ENCODE results near the gene DPF1.
A peak's percentile ranks its signal among the peaks of the same experiment; 100 is the strongest.
"Not testable (repeated sequence)": the region's sequence is repeated elsewhere in the genome, so short reads cannot be mapped to it uniquely, and the experiment has no call there.

The DPF1 gene

GRCh38 chr19:38250821-38251563, 27.0 kb upstream of the DPF1 start:
- peak; percentile 87 for DNase-seq (ENCODE audit: low spot score)

- DNase-seq (ENCODE audit: low spot score), result no peak
These were observed 26.4 kb upstream of the DPF1 start for GRCh38 chr19:38250428-38250820.

DNA sequence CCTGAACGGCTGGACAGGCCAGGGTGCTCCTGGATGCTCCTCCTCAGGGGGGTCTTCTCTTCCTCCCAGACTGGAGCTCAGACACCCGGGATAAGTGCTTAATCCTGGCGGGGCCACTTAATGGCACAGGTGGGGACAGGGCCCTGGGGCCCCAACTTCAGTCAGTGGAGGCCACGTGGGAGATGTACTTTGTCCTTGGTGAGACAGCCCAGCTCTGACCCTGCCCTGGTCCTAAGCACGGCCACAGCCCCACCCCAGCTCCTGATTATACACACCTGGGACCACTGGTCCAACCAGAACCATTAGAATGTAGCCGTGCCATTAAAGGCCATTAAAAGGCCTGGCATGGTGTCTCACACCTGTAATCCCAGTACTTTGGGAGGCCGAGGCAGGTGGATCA, 24.4 kb upstream of the DPF1 start:
- no peak for DNase-seq (ENCODE audit: low spot score)

DNA sequence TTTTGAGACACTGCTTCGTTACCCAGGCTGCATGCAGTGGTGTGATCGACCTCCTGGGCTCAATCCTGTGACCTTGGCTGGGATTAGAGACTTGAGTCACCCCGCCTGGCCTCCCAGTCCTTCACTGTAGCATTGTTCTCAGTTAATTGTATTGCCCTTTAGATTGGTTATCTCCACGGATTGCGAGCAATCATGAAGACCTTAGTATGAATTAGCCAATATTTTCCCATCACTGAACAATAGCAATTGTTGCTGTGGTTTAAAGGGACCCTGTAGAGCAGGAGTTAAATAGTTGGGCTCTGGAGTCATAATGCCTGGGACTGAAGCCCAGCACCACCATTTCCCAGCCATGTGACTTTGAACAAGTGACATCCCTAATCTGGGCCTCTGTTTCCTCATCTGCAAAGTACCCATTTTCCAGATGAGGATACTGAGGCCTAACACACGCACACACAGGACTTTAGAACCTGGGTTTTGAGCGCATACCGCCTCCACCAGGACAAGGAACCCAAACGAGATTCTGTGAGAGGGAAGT, 23.8 kb upstream of the DPF1 start:
- DNase-seq (ENCODE audit: low spot score), result no peak

DNA sequence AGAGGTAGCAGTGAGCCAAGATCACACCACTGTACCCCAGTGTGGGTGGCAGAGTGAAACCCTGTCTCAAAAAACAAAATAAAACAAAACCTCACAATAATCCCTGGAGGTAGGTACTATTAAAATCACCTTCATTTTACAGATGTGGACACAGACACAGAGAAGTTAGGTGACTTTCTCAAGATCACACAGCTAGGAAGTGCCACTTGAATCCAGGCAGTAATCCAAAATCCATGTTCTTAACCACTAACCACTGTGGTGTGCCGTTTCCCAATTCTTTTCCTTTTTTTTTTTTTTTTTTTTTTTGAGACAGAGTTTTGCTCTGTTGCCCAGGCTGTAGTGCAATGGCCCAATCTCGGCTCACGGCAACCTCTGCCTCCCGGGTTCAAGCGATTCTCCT, 23.1 kb upstream of the DPF1 start:
- no peak for DNase-seq (ENCODE audit: low spot score)

- no peak for DNase-seq (ENCODE audit: low spot score)
These were observed 21.9 kb upstream of the DPF1 start for GRCh38 chr19:38245826-38246498.

GRCh38 chr19:38243279-38243673, 19.3 kb upstream of the DPF1 start:
- no peak for DNase-seq (ENCODE audit: low spot score)

DNA sequence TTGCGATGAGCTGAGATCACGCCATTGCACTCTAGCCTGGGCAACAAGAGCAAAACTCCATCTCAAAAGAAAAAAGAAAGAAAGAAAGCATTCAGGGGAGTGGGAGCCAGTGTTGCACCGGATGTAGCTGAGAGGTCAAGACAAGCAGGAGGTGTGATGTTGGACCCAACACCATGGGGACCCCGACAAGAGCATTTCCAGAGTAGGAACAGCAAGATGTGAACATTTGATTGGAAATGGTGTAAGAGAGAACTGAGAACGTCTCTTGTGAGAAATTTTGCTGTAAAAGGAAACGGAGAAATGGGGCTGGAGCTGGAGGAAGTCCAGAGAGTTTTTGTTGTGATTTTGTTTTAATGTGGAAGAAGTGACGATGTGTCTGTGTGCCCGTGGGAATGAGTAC, 15.8 kb upstream of the DPF1 start:
- no peak for DNase-seq (ENCODE audit: low spot score)

- DNase-seq (ENCODE audit: low spot score), result no peak
These were observed 10.6 kb upstream of the DPF1 start for GRCh38 chr19:38234615-38235014.

- peak; percentile 98 for DNase-seq (ENCODE audit: low spot score)
These were observed 9.8 kb upstream of the DPF1 start for GRCh38 chr19:38233740-38234251.

GRCh38 chr19:38231918-38232317, 7.9 kb upstream of the DPF1 start:
- DNase-seq (ENCODE audit: low spot score), result no peak

GRCh38 chr19:38230506-38231133, 6.6 kb upstream of the DPF1 start:
- not testable (repeated sequence) for DNase-seq (ENCODE audit: low spot score)

GRCh38 chr19:38229585-38230073, 5.6 kb upstream of the DPF1 start:
- peak; percentile 70 for DNase-seq (ENCODE audit: low spot score)

GRCh38 chr19:38228491-38229439, 4.7 kb upstream of the DPF1 start:
- DNase-seq (ENCODE audit: low spot score), result no peak

- no peak for DNase-seq (ENCODE audit: low spot score)
These were observed 4.0 kb upstream of the DPF1 start for GRCh38 chr19:38228005-38228377.

DNA sequence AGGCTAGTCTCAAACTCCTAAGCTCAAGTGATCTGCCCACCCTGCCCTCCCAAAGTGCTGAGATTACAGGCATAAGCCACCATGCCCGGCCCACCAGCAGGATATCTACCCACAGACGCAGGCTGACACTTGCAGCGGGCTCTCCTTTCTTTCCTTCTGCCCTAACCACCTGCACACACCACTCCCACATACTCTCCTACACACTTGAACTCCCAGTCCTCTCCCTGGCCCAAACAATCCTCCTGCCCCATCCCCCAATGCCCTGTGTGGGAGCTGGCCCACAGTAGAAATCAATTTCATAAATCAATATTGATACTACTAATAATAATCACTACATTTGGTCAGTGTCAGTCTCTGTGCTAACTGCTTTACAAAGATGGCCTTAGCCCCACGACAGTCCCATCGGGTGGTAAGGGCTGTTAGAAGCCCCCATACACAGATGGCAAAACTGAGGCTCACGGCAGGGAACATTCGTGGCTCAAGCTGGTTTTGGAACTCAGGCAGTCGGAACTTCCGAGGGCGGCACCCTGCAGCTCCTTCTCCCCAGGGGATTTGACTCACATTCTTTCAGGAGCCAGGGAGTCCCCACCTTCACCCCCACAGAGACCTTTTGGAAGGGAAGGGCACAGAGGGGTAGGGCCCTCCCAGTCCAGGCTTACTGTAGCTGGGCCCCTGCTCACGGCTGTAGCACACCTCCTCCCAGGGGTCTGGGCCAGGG, 3.4 kb upstream of the DPF1 start:
- no peak for DNase-seq (ENCODE audit: low spot score)

DNA sequence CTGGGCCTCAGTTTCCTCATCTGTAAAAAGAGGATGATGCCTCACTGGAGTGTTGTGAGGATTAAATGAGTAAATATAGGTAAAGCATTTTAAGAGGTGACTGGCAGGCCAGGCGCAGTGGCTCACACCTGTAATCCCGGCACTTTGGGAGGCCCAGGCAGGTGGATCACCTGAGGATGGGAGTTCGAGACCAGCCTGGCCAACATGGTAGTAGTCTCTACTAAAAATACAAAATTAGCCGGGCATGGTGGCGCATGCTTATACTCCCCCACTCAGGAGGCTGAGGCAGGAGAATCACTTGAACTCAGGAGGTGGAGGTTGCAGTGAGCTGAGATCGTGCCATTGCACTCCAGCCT, 819 bp upstream of the DPF1 start:
- not testable (repeated sequence) for DNase-seq (ENCODE audit: low spot score)

DNA sequence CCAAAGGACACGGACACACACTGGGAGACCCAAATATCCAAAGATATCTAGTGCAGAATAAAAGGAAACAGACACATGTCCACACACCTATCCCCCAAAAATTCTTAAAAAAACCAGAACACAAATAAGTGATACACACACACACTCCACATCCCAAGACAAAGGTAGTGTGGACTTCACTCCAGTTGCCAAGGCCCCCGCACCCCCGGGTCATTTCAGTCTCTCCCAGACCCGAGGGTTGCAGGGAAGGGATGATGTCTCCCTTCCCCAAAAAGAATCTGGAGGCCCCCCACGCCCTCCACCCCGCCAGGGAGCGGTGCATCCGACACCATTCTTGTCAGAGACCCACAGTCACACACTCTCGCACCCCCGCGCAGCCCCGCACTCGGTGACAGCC, 407 bp downstream of the DPF1 start:
- DNase-seq (ENCODE audit: low spot score), result no peak

- DNase-seq (ENCODE audit: low spot score), result no peak
These were observed 901 bp downstream of the DPF1 start for GRCh38 chr19:38223119-38223523.

GRCh38 chr19:38221919-38222830, 1.8 kb downstream of the DPF1 start:
- no peak for DNase-seq (ENCODE audit: low spot score)
